ENCODE measurements around the gene DAB2.

DAB2 gene

GRCh38 chr5:39448506-39449128, 23.8 kb upstream of the DAB2 start:
- no peak for DNase-seq (ENCODE audit: low read depth)
- no peak overlapping the region for H3K4me3 ChIP-seq (ENCODE audit: low read length)
- TF ChIP-seq, protein P1, sequence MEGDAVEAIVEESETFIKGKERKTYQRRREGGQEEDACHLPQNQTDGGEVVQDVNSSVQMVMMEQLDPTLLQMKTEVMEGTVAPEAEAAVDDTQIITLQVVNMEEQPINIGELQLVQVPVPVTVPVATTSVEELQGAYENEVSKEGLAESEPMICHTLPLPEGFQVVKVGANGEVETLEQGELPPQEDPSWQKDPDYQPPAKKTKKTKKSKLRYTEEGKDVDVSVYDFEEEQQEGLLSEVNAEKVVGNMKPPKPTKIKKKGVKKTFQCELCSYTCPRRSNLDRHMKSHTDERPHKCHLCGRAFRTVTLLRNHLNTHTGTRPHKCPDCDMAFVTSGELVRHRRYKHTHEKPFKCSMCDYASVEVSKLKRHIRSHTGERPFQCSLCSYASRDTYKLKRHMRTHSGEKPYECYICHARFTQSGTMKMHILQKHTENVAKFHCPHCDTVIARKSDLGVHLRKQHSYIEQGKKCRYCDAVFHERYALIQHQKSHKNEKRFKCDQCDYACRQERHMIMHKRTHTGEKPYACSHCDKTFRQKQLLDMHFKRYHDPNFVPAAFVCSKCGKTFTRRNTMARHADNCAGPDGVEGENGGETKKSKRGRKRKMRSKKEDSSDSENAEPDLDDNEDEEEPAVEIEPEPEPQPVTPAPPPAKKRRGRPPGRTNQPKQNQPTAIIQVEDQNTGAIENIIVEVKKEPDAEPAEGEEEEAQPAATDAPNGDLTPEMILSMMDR (IDR thresholded peaks at IDR 0.05; ENCODE audit: insufficient read depth, low read depth, low read length, missing control alignments): no peak

DNA sequence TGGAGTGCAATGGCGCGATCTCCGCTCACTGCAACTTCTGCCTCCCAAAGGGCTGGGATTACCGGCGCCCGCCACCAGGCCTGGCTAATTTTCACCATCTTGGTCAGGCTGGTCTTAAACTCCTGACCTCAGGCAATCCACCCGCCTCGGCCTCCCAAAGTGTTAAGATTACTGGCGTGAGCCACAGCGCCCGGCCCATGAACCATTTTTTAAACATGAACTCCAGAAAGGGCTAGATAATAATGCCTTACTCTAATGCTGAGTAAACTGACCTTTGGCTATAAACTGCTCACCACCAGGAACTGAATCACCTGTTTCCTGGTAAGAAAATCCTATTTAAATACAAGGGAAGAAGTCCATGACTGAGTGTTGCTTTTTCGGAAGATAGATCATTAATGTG, 23.2 kb upstream of the DAB2 start:
- peak; percentile 23 for DNase-seq (ENCODE audit: low read depth)
- H3K4me3 ChIP-seq (ENCODE audit: low read length): no peak overlapping the region
- TF ChIP-seq, protein P1 (IDR thresholded peaks at IDR 0.05; ENCODE audit: insufficient read depth, low read depth, low read length, missing control alignments): no peak

DNA sequence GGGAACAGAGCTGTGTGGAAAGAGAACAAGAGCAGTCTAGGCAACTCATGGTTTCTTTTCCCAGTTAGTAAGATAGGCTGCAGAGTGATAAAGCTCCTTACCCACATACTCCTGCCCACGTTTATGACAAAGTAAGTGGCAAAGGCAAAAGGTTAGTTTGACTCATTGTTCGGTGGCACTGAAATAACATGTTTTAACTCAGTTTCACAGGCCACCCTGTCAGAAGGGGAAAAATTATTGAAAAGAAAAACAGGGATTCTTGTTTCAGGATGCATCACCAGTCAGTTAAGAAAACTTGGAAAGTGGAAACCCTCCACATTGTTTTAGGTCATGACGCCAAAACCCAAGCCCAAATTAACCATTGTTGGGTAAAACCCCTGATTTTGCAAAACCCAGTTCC, 22.3 kb upstream of the DAB2 start:
- H3K4me3 ChIP-seq (ENCODE audit: low read length): no peak overlapping the region
- TF ChIP-seq, protein P1 (IDR thresholded peaks at IDR 0.05; ENCODE audit: insufficient read depth, low read depth, low read length, missing control alignments): no peak

DNA sequence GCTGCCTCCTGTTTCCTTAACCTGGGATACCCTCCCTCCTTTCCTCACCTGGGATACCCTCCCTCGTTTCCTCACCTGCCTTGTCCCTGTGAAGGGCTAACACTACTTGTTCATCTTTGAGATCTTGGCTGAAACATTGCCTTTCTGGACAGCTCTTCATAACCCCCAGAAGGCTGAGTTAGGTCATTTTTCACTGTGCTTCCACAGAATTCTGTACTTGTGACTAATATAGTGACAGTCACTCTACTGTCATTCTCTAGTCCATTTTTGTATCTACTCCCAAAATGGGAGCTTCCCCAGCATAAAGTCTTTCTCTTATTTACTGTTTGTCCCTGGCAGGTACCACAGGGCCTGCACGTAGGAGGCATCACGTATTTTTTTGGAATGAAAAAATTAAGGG, 21.5 kb upstream of the DAB2 start:
- TF ChIP-seq, protein P1 (IDR thresholded peaks at IDR 0.05; ENCODE audit: insufficient read depth, low read depth, low read length, missing control alignments): no peak
- no peak for DNase-seq (ENCODE audit: low read depth)
- no peak overlapping the region for H3K4me3 ChIP-seq (ENCODE audit: low read length)

More for the DNA sequence above, 22.3 kb upstream of the DAB2 start:
- DNase-seq (ENCODE audit: low read depth): no peak

GRCh38 chr5:39443911-39444310, 19.1 kb upstream of the DAB2 start:
- no peak overlapping the region for H3K4me3 ChIP-seq (ENCODE audit: low read length)
- TF ChIP-seq, protein P1 (IDR thresholded peaks at IDR 0.05; ENCODE audit: insufficient read depth, low read depth, low read length, missing control alignments): no peak

GRCh38 chr5:39442991-39443390, 18.2 kb upstream of the DAB2 start:
- DNase-seq (ENCODE audit: low read depth): no peak
- H3K4me3 ChIP-seq (ENCODE audit: low read length): no peak overlapping the region
- TF ChIP-seq, protein P1 (IDR thresholded peaks at IDR 0.05; ENCODE audit: insufficient read depth, low read depth, low read length, missing control alignments): no peak

More at GRCh38 chr5:39443911-39444310, 19.1 kb upstream of the DAB2 start:
- DNase-seq (ENCODE audit: low read depth): no peak

DNA sequence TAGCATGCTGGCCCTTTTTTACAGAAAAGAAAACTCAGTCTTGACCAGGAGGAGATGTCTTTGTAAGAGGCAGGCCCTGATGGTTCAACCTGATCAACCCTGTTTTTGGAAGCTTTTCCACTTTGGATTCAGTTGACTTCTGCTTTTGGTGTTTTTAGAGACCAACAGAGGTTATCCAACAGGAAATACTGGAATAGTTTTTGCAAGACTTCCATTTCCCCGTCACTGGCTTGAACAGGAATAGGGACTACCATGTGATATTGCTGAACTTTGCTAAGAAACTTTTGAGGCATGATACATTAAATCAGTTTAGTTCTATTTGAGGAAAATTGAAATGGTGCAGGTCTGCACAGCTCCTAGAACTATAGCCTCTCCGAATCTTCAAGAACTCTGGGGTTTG, 17.1 kb upstream of the DAB2 start:
- TF ChIP-seq, protein P1 (IDR thresholded peaks at IDR 0.05; ENCODE audit: insufficient read depth, low read depth, low read length, missing control alignments): no peak
- DNase-seq (ENCODE audit: low read depth): peak; percentile 27
- H3K4me3 ChIP-seq (ENCODE audit: low read length): no peak overlapping the region
